ENCODE results near the gene HUS1B. TPM values are rescaled to one million over a fixed set of nuclear protein-coding genes. Genes with fewer than 3 reads are reported as not detected.

The HUS1B gene
- total and polyA plus RNA-seq, 2 of the 8 experiments (the other 6 are each of a cell fraction or from before 2014, with no cell fraction given) = 0.48 to 1.1 TPM

- H3K14ac ChIP-seq (ENCODE audit: insufficient read length) = no peak overlapping the region
- H3K9ac ChIP-seq (replicated peaks in 1 of 4; ENCODE audit: extremely low read depth in 1 of 4, low read depth in 3 of 4, low read length in 3 of 4) = no peak overlapping the region
- no peak overlapping the region for H4K8ac ChIP-seq (ENCODE audit: extremely low read depth, insufficient read depth, low read length)
- no peak overlapping the region for H3K4me2 ChIP-seq (ENCODE audit: insufficient read depth in 1 of 2, low read depth in 2 of 2, low read length in 2 of 2)
- no peaks in the 10 kb centered on the region for H3K36me3 ChIP-seq (ENCODE audit: control insufficient read depth in 2 of 4, insufficient read depth in 4 of 4, low read length in 3 of 4)
- H3K9me3 ChIP-seq (ENCODE audit: insufficient read depth in 2 of 2, low read depth in 1 of 2, low read length in 1 of 2) = no peaks in the 10 kb centered on the region; a peak in 1 of 4 replicates
- no peak for FAIRE-seq
- H3K27ac ChIP-seq (ENCODE audit: low read depth, low read length) = no peak overlapping the region
- H2BK20ac ChIP-seq (ENCODE audit: low read length) = no peak overlapping the region
- no peak overlapping the region for H3K23ac ChIP-seq (ENCODE audit: insufficient read length)
- 0 out of 2 replicates have a peak, but pooled peaks cover 2% of the 10 kb centered on the region for H3K79me1 ChIP-seq (ENCODE audit: low read depth, low read length)
- peaks cover 0 to under 1% of the 10 kb centered on the region in 2 experiments for H4K20me1 ChIP-seq (replicated peaks in 1 of 2; ENCODE audit: control insufficient read depth in 1 of 2, insufficient read depth in 2 of 2, low read length in 2 of 2)
- no peak overlapping the region for H2BK5ac ChIP-seq (ENCODE audit: low read depth, low read length)
- DNase-seq (ENCODE audit: low read depth in 1 of 2, low spot score in 2 of 2) = no peak
- H2AK5ac ChIP-seq (ENCODE audit: low read depth, low read length) = no peak overlapping the region
- peaks cover 0 to 88% of the 10 kb centered on the region in 2 experiments; a peak in 3 of 4 replicates for H3K79me2 ChIP-seq (ENCODE audit: control insufficient read depth in 1 of 2, insufficient read depth in 2 of 2, low read length in 2 of 2)
- H2BK15ac ChIP-seq (ENCODE audit: low read length) = no peak overlapping the region
- no peaks in the 10 kb centered on the region for H3K23me2 ChIP-seq (ENCODE audit: low read depth, low read length)
- H2AFZ ChIP-seq (ENCODE audit: low read length) = no peak overlapping the region
- no peak for TF ChIP-seq GABPA (IDR thresholded peaks at IDR 0.05; ENCODE audit: borderline replicate concordance, insufficient read depth, low read length)
- TF ChIP-seq POLR2A (IDR thresholded peaks at IDR 0.05; ENCODE audit: control extremely low read depth in 1 of 2, low read depth in 2 of 2, low read length in 2 of 2) = no peak
- TF ChIP-seq, protein P1, sequence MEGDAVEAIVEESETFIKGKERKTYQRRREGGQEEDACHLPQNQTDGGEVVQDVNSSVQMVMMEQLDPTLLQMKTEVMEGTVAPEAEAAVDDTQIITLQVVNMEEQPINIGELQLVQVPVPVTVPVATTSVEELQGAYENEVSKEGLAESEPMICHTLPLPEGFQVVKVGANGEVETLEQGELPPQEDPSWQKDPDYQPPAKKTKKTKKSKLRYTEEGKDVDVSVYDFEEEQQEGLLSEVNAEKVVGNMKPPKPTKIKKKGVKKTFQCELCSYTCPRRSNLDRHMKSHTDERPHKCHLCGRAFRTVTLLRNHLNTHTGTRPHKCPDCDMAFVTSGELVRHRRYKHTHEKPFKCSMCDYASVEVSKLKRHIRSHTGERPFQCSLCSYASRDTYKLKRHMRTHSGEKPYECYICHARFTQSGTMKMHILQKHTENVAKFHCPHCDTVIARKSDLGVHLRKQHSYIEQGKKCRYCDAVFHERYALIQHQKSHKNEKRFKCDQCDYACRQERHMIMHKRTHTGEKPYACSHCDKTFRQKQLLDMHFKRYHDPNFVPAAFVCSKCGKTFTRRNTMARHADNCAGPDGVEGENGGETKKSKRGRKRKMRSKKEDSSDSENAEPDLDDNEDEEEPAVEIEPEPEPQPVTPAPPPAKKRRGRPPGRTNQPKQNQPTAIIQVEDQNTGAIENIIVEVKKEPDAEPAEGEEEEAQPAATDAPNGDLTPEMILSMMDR (IDR thresholded peaks at IDR 0.05; ENCODE audit: control extremely low read depth in 1 of 3, insufficient read depth in 1 of 3, low read depth in 1 of 3, low read length in 3 of 3) = no peak
- TF ChIP-seq YY1 (IDR thresholded peaks at IDR 0.05; ENCODE audit: low read depth, low read length) = no peak
- no peak overlapping the region for H3K4ac ChIP-seq (replicated peaks; ENCODE audit: insufficient read length, low read depth, low read length)
- H2BK12ac ChIP-seq (ENCODE audit: low read depth, low read length) = no peak overlapping the region
- no peak overlapping the region for H4K91ac ChIP-seq (replicated peaks; ENCODE audit: insufficient read length, low read length)
- CTCF ChIA-PET (ENCODE audit: partially characterized antibody) = interaction anchor here (0.6 to 1.4 kb wide), 2 partner anchors 8 to 42 kb away, joined by 3 to 4 read pairs; no protein-coding TSS in a partner anchor
- no peak overlapping the region for H2BK120ac ChIP-seq (replicated peaks; ENCODE audit: low read depth, low read length)
- H3K27me3 ChIP-seq (replicated peaks in 1 of 4; ENCODE audit: control insufficient read depth in 3 of 4, extremely low read depth in 1 of 4, insufficient read depth in 3 of 4, low read length in 3 of 4) = no peaks in the 10 kb centered on the region
- H4K5ac ChIP-seq (ENCODE audit: insufficient read length, low read depth, low read length) = no peak overlapping the region
- H3K4me3 ChIP-seq (ENCODE audit: extremely low read depth in 1 of 4, insufficient read depth in 2 of 4, low read depth in 3 of 4, low read length in 4 of 4) = no peak overlapping the region
- H3K4me1 ChIP-seq (replicated peaks in 1 of 4; ENCODE audit: control insufficient read depth in 3 of 4, insufficient read depth in 4 of 4, low read length in 3 of 4) = peaks cover 0 to 14% (median 2%) of the 10 kb centered on the region in 4 experiments; a peak in 2 of 7 replicates
- POLR2A ChIA-PET (ENCODE audit: partially characterized antibody) = no interaction called here
- H3K56ac ChIP-seq (replicated peaks; ENCODE audit: insufficient read length, low read depth, low read length) = no peak overlapping the region
- H3K18ac ChIP-seq (ENCODE audit: extremely low read depth, low read length) = no peak overlapping the region
These were observed 14.1 kb downstream of the HUS1B start for GRCh38 chr6:642805-643204.
